ENCODE measurements around the gene RAP1GDS1. TPM values are rescaled to one million over a fixed set of nuclear protein-coding genes. Genes with fewer than 3 reads are reported as not detected.

Gene RAP1GDS1
- total RNA-seq, 2 experiments from 2014 or later, result 22.3 to 25.2 TPM

- Histone ChIP-seq H3K27me3 (ENCODE audit: control insufficient read depth in 1 of 2, insufficient read depth in 2 of 2, low read length in 2 of 2) (no peaks in the 10 kb centered on the region), H3K9me3 (ENCODE audit: control insufficient read depth in 1 of 2, insufficient read depth in 1 of 2, low read length in 2 of 2) (no peaks in the 10 kb centered on the region), H3K4me1 (ENCODE audit: insufficient read depth, low read length) (peaks cover 4% of the 10 kb centered on the region), H3K36me3 (ENCODE audit: insufficient read depth, low read length) (no peaks in the 10 kb centered on the region), H3K4me3 (ENCODE audit: low read length) (no peak overlapping the region), H3K27ac (ENCODE audit: low read depth in 1 of 2, low read length in 2 of 2) (no peak overlapping the region)
- TF ChIP-seq CTCF (IDR thresholded peaks at IDR 0.05), result no peak
- CTCF ChIA-PET, result no interaction called here
- H3K27ac Mint-ChIP-seq, result no peak overlapping the region
- DNase-seq (no peak), ATAC-seq (ENCODE audit: poor library complexity) (no peak)
- peaks cover 2% of the 10 kb centered on the region for H3K4me1 Mint-ChIP-seq (ENCODE audit: low read depth)
- POLR2A ChIA-PET, result no interaction called here
- no peak overlapping the region for H3K4me3 Mint-ChIP-seq
- intact Hi-C loops (cut with DNase I, micrococcal nuclease), result no loop called here
- H3K27me3 Mint-ChIP-seq, result no peaks in the 10 kb centered on the region
- no peaks in the 10 kb centered on the region for H3K36me3 Mint-ChIP-seq (ENCODE audit: low read depth)
- no peaks in the 10 kb centered on the region for H3K9me3 Mint-ChIP-seq
These were observed 201.3 kb downstream of the RAP1GDS1 start for GRCh38 chr4:98462487-98462886.

GRCh38 chr4:98466868-98467599 lies 205.8 kb downstream of the RAP1GDS1 start:
- Mint-ChIP-seq H3K4me1 (ENCODE audit: low read depth) (peaks cover 24% of the 10 kb centered on the region), H3K36me3 (ENCODE audit: low read depth) (peaks cover 11% of the 10 kb centered on the region), H3K4me3 (no peak overlapping the region), H3K27ac (no peak overlapping the region), H3K27me3 (no peaks in the 10 kb centered on the region), H3K9me3 (no peaks in the 10 kb centered on the region)
- H3K4me1 ChIP-seq (ENCODE audit: insufficient read depth, low read length), result peaks cover 18% of the 10 kb centered on the region
- no peak for TF ChIP-seq CTCF (IDR thresholded peaks at IDR 0.05)
- H3K36me3 ChIP-seq (ENCODE audit: insufficient read depth, low read length), result peaks cover 2% of the 10 kb centered on the region
- DNase-seq, result no peak
- no peak for ATAC-seq (ENCODE audit: poor library complexity)
- intact Hi-C loops (cut with DNase I, micrococcal nuclease), result loop anchor here (1.0 to 5.0 kb wide), 9 partner anchors 361 to 996 kb away; partner anchors contain the start of genes EIF4E (in 1 of the 2) and METAP1 (in 1 of the 2)
- POLR2A ChIA-PET, result interaction anchor here (0.7 to 1.3 kb wide), 5 partner anchors 10 to 589 kb away, joined by 3 to 9 read pairs (median 5); partner anchors contain the start of gene METAP1
- H3K27me3 ChIP-seq (ENCODE audit: control insufficient read depth in 1 of 2, insufficient read depth in 2 of 2, low read length in 2 of 2), result no peaks in the 10 kb centered on the region
- CTCF ChIA-PET, result interaction anchor here (0.7 to 1.7 kb wide), 7 partner anchors 8 to 589 kb away, joined by 3 to 14 read pairs (median 4); partner anchors contain the start of genes EIF4E and METAP1
- H3K4me3 ChIP-seq (ENCODE audit: low read length), result no peak overlapping the region
- H3K9me3 ChIP-seq (ENCODE audit: control insufficient read depth in 1 of 2, insufficient read depth in 1 of 2, low read length in 2 of 2), result no peaks in the 10 kb centered on the region
- H3K27ac ChIP-seq (ENCODE audit: low read depth in 1 of 2, low read length in 2 of 2), result no peak overlapping the region

GRCh38 chr4:98467627-98468072 lies 206.5 kb downstream of the RAP1GDS1 start:
- peak overlapping the region; percentile 32 for H3K4me3 ChIP-seq (ENCODE audit: low read length)
- CTCF ChIA-PET, result interaction anchor here (0.6 to 1.7 kb wide), 10 partner anchors 9 to 588 kb away, joined by 3 to 14 read pairs (median 4); partner anchors contain the start of genes EIF4E and METAP1
- intact Hi-C loops (cut with DNase I, micrococcal nuclease), result loop anchor here (1.0 to 5.0 kb wide), 9 partner anchors 361 to 995 kb away; partner anchors contain the start of genes EIF4E (in 1 of the 2) and METAP1 (in 1 of the 2)

More at GRCh38 chr4:98467627-98468072, 206.5 kb downstream of the RAP1GDS1 start:
- DNase-seq, result peak; percentile 48 to 84 (median 62)
- no peaks in the 10 kb centered on the region for H3K27me3 Mint-ChIP-seq
- H3K9me3 ChIP-seq (ENCODE audit: control insufficient read depth in 1 of 2, insufficient read depth in 1 of 2, low read length in 2 of 2), result no peaks in the 10 kb centered on the region
- POLR2A ChIA-PET, result interaction anchor here (0.7 to 1.3 kb wide), 6 partner anchors 9 to 589 kb away, joined by 3 to 9 read pairs (median 5); partner anchors contain the start of gene METAP1
- peaks cover 3% of the 10 kb centered on the region for H3K36me3 ChIP-seq (ENCODE audit: insufficient read depth, low read length)
- peaks cover 18% of the 10 kb centered on the region for H3K4me1 ChIP-seq (ENCODE audit: insufficient read depth, low read length)
- peak; percentile 97 for ATAC-seq (ENCODE audit: poor library complexity)
- peak; percentile 84 for TF ChIP-seq CTCF (IDR thresholded peaks at IDR 0.05)
- H3K9me3 Mint-ChIP-seq, result no peaks in the 10 kb centered on the region
- no peaks in the 10 kb centered on the region for H3K27me3 ChIP-seq (ENCODE audit: control insufficient read depth in 1 of 2, insufficient read depth in 2 of 2, low read length in 2 of 2)
- H3K4me1 Mint-ChIP-seq (ENCODE audit: low read depth), result peaks cover 24% of the 10 kb centered on the region
- no peak overlapping the region for H3K27ac ChIP-seq (ENCODE audit: low read depth in 1 of 2, low read length in 2 of 2)
- peaks cover 18% of the 10 kb centered on the region for H3K36me3 Mint-ChIP-seq (ENCODE audit: low read depth)
- no peak overlapping the region for H3K27ac Mint-ChIP-seq
- peak overlapping the region; percentile 59 for H3K4me3 Mint-ChIP-seq

All from CD4-positive, alpha-beta T cell (primary cell).